Body of pancreas (tissue), 4 donors: ENCODE measurements around the gene RXRA.

Experiments used
- POLR2A ChIP-seq, 3 donors: fragments of 450-650 bp; IDR thresholded peaks; one replicate each; pipeline ENCODE4 v1.6.1; 2016; ENCODE audit warnings: antibody characterized with exemption in 3 of 3, mild to moderate bottlenecking in 2 of 3
- TF ChIP-seq, protein P1 (sequence below), 7 experiments: fragments of 450-650 bp in 4 of 7; fragments of 200-600 bp in 3 of 7; sonication (generic) in 3 of 7; IDR thresholded peaks; one replicate each; pipeline ENCODE4 v1.5.1; 2016 to 2019; ENCODE audit warnings: antibody characterized with exemption in 7 of 7

DNA sequence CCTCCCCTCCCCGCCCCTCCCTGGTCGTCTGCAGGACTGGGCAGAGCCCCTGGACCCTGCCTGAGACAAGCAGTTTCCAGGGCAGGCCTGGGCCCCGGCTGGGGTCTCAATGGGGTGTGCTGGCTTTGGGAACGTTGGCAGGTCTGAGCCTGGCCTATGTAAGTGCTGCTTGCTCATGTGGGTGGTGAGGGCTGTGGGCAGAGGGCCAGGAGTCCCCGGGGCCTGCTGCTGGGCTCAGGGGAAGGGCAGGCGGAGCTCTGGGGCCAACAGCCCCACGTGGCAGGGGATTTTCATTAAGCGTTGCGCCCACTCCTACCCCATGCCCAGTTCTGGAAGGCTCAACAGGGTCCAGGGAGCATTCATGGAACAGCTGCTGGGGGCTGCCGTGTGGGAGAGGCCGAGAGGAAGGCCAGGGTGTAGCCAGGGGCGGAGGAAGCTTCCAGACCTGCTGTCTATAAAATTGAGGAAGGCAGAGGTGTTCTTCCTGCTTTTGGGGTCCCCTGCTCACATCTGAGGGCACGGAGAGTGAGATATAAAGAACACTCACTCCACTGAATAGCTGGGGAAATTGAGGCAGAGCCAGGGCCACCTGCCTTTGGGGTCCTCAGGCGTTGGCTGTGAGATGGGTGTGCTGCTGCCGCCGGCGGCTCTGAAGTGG, 32.5 kb downstream of the RXRA start:
- TF ChIP-seq, protein P1, sequence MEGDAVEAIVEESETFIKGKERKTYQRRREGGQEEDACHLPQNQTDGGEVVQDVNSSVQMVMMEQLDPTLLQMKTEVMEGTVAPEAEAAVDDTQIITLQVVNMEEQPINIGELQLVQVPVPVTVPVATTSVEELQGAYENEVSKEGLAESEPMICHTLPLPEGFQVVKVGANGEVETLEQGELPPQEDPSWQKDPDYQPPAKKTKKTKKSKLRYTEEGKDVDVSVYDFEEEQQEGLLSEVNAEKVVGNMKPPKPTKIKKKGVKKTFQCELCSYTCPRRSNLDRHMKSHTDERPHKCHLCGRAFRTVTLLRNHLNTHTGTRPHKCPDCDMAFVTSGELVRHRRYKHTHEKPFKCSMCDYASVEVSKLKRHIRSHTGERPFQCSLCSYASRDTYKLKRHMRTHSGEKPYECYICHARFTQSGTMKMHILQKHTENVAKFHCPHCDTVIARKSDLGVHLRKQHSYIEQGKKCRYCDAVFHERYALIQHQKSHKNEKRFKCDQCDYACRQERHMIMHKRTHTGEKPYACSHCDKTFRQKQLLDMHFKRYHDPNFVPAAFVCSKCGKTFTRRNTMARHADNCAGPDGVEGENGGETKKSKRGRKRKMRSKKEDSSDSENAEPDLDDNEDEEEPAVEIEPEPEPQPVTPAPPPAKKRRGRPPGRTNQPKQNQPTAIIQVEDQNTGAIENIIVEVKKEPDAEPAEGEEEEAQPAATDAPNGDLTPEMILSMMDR (IDR thresholded peaks at IDR 0.05), result no peak
- TF ChIP-seq POLR2A (IDR thresholded peaks at IDR 0.05), result no peak
